ENCODE data around the gene EP400. TPM values are rescaled to one million over a fixed set of nuclear protein-coding genes. Genes with fewer than 3 reads are reported as not detected.

Gene EP400
- total RNA-seq, 1 experiment from 2014 or later, result 61.7 TPM

DNA sequence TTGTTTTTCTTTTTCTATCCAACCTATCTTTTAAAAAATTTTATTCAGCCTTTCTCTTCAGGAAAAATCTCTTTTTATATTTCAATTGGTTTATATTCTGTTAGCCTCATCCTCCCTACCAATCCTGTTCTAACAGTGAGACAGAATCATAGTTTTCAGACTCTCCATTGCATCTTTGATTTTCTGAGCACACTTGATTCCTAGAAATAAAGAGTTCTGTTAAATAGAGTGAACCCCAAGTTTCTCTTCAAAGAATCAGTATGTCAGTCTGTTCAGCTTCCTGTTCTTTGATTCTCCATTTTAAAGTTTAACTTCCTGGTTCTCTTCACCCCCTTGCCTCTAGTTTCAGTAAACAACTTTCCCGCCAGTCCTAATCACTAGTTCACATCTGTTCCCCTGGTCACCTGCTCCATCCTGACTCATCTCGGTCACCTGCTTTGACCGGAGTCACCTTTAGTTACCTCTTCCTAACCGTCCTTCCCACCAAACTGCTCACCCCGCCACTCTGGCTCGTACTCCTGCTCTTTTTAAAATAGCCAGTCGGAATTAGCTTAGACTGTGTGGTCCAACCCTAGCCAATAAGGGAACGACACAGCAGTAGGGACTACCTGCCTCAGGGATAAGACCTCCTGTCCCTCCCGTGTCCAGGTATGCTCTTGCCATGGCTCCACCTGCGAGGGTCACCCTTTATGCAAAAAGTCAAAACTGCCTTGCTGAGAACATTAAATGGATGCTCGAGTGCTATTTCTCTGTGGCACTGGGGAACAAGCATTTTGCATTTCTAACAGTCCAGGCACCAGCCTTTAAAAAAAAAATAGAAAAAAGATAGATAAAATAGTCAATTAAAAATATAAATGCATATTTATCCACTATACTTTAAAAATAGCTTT lies 146.0 kb downstream of the EP400 start:
- Histone ChIP-seq H3K23me2 (ENCODE audit: insufficient read length, low read depth, low read length, poor library complexity, severe bottlenecking) (no peaks in the 10 kb centered on the region), H3K4me1 (ENCODE audit: insufficient read depth, low read length) (no peaks in the 10 kb centered on the region), H3K56ac (ENCODE audit: insufficient read length, low read depth, low read length) (no peak overlapping the region), H2BK15ac (ENCODE audit: low read depth, low read length) (no peak overlapping the region), H2BK12ac (ENCODE audit: insufficient read length, low read depth, low read length) (no peak overlapping the region), H3K27ac (ENCODE audit: insufficient read length, low read depth, low read length) (no peak overlapping the region), H3K4me2 (ENCODE audit: insufficient read depth, insufficient read length, low read length) (no peak overlapping the region), H4K5ac (ENCODE audit: insufficient read length, low read depth, low read length) (no peak overlapping the region), H4K20me1 (ENCODE audit: control insufficient read depth, insufficient read depth, insufficient read length) (no peaks in the 10 kb centered on the region), H3T11ph (ENCODE audit: low read length) (no peak overlapping the region), H3K9ac (ENCODE audit: extremely low read depth, insufficient read length, low read length) (no peak overlapping the region), H3K9me3 (ENCODE audit: control insufficient read depth, low read depth, low read length) (no peaks in the 10 kb centered on the region), H3K23ac (ENCODE audit: insufficient read length, low read depth, low read length) (no peak overlapping the region), H2BK20ac (ENCODE audit: low read depth, low read length, poor library complexity, severe bottlenecking) (no peak overlapping the region), H2BK5ac (ENCODE audit: insufficient read length, low read length) (no peak overlapping the region), H4K91ac (ENCODE audit: insufficient read length, low read depth, low read length) (no peak overlapping the region), H3K14ac (ENCODE audit: insufficient read depth, low read length) (no peak overlapping the region), H3K18ac (ENCODE audit: insufficient read length, low read depth, low read length) (no peak overlapping the region), H3K79me2 (ENCODE audit: insufficient read depth, low read length) (no peaks in the 10 kb centered on the region; the same call in 1 of the 2 replicates), H3K79me1 (ENCODE audit: insufficient read depth, low read depth, low read length, poor library complexity, severe bottlenecking) (no peaks in the 10 kb centered on the region), H2AK5ac (ENCODE audit: insufficient read length, low read length) (no peak overlapping the region), H3K27me3 (ENCODE audit: insufficient read depth, low read length) (no peaks in the 10 kb centered on the region), H4K8ac (replicated peaks; ENCODE audit: insufficient read length, low read depth, low read length) (no peak overlapping the region), H2BK120ac (ENCODE audit: low read depth, low read length, poor library complexity, severe bottlenecking) (no peak overlapping the region), H2AFZ (ENCODE audit: low read length) (no peak overlapping the region), H3K4ac (ENCODE audit: low read depth, low read length) (no peak overlapping the region)
- H3K27ac Mint-ChIP-seq, result peak overlapping the region in 1 of 3 experiments; percentile 46; a peak in 3 of 7 replicates
- H3K4me1 Mint-ChIP-seq, result peaks cover 0 to 6% of the 10 kb centered on the region in 2 experiments; a peak in 1 of 4 replicates
- DNase-seq, result no peak
- H3K9me3 Mint-ChIP-seq, result peaks cover 11 to 14% of the 10 kb centered on the region in 2 experiments
- no CpG with 5 or more reads among the region's 11 CpGs for WGBS (ENCODE audit: extremely low coverage, insufficient read length, low lambda C conversion rate)
- TF ChIP-seq, protein P1, sequence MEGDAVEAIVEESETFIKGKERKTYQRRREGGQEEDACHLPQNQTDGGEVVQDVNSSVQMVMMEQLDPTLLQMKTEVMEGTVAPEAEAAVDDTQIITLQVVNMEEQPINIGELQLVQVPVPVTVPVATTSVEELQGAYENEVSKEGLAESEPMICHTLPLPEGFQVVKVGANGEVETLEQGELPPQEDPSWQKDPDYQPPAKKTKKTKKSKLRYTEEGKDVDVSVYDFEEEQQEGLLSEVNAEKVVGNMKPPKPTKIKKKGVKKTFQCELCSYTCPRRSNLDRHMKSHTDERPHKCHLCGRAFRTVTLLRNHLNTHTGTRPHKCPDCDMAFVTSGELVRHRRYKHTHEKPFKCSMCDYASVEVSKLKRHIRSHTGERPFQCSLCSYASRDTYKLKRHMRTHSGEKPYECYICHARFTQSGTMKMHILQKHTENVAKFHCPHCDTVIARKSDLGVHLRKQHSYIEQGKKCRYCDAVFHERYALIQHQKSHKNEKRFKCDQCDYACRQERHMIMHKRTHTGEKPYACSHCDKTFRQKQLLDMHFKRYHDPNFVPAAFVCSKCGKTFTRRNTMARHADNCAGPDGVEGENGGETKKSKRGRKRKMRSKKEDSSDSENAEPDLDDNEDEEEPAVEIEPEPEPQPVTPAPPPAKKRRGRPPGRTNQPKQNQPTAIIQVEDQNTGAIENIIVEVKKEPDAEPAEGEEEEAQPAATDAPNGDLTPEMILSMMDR (conservative IDR thresholded peaks at IDR 0.05), result no peak
- no peaks in the 10 kb centered on the region for H3K27me3 Mint-ChIP-seq (ENCODE audit: low read depth)
- no peak overlapping the region for H3K4me3 Mint-ChIP-seq
- peaks cover 33 to 72% (median 58%) of the 10 kb centered on the region in 3 experiments for H3K36me3 Mint-ChIP-seq (ENCODE audit: insufficient read depth in 1 of 3, low read depth in 3 of 3)
